ENCODE results near the gene ETF1.
A peak's percentile ranks its signal among the peaks of the same experiment; 100 is the strongest.

ETF1 gene

GRCh38 chr5:138466125-138466899, 76.7 kb downstream of the ETF1 start:
- TF ChIP-seq CTCF (IDR thresholded peaks at IDR 0.05; ENCODE audit: borderline replicate concordance, control extremely low read depth, extremely low read depth, insufficient read depth, missing control alignments): no peak
- in situ Hi-C loops (cut with MboI; ENCODE audit: low sequenced_read_pairs, unreplicated experiment): no loop called here
- no peak for DNase-seq (ENCODE audit: low spot score)

DNA sequence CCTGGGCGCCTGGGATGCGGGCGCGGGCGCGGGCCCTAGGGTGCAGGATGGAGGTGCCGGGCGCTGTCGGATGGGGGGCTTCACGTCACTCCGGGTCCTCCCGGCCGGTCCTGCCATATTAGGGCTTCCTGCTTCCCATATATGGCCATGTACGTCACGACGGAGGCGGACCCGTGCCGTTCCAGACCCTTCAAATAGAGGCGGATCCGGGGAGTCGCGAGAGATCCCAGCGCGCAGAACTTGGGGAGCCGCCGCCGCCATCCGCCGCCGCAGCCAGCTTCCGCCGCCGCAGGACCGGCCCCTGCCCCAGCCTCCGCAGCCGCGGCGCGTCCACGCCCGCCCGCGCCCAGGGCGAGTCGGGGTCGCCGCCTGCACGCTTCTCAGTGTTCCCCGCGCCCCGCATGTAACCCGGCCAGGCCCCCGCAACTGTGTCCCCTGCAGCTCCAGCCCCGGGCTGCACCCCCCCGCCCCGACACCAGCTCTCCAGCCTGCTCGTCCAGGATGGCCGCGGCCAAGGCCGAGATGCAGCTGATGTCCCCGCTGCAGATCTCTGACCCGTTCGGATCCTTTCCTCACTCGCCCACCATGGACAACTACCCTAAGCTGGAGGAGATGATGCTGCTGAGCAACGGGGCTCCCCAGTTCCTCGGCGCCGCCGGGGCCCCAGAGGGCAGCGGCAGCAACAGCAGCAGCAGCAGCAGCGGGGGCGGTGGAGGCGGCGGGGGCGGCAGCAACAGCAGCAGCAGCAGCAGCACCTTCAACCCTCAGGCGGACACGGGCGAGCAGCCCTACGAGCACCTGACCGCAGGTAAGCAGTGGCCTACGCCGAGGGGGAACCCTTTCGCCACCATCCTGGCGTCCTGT, 77.5 kb downstream of the ETF1 start, which contains the start of gene EGR1:
EGR1 (plus strand) TSS at position 219 of the 864 bp plus-strand sequence; CDS start at position 502, 283 bp downstream.
- no peak for TF ChIP-seq CTCF (IDR thresholded peaks at IDR 0.05; ENCODE audit: borderline replicate concordance, control extremely low read depth, extremely low read depth, insufficient read depth, missing control alignments)
- DNase-seq (ENCODE audit: low spot score): peak; percentile 93
- in situ Hi-C loops (cut with MboI; ENCODE audit: low sequenced_read_pairs, unreplicated experiment): no loop called here

GRCh38 chr5:138464388-138465260, 78.4 kb downstream of the ETF1 start:
- TF ChIP-seq CTCF (IDR thresholded peaks at IDR 0.05; ENCODE audit: borderline replicate concordance, control extremely low read depth, extremely low read depth, insufficient read depth, missing control alignments): peak; percentile 8
- DNase-seq (ENCODE audit: low spot score): peak; percentile 95
- in situ Hi-C loops (cut with MboI; ENCODE audit: low sequenced_read_pairs, unreplicated experiment): no loop called here

GRCh38 chr5:138464008-138464387, 79.0 kb downstream of the ETF1 start:
- in situ Hi-C loops (cut with MboI; ENCODE audit: low sequenced_read_pairs, unreplicated experiment): no loop called here
- peak; percentile 97 for DNase-seq (ENCODE audit: low spot score)
- TF ChIP-seq CTCF (IDR thresholded peaks at IDR 0.05; ENCODE audit: borderline replicate concordance, control extremely low read depth, extremely low read depth, insufficient read depth, missing control alignments): peak; percentile 69

DNA sequence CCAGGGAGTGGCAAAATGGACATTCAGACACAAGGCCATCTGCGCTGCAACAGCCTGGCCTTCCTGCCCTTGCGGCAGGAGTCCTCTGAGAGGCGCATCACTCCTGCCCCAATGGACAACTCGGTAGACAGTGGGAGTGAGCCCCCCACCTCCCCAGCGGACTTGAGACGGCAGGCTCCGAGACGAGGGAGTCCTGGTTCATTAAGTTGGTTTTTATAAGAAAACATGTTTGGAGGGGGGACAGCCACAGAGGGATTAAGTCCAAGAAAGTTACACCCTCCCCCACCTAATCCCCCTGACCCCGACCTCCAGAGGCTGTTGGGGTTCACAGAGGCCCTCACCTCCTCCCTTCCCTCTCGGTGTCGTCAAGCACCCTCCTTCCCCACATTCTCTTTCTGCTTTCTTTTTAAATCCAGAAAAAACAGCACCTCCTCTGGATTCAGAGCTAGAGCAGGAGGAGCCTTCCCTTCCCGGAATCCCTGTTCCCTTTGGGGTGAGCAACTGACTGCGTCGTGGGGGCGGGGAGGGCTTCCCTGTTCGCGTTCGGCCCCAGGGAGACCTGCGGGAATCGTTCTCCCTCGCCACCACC, 79.5 kb downstream of the ETF1 start:
- in situ Hi-C loops (cut with MboI; ENCODE audit: low sequenced_read_pairs, unreplicated experiment): no loop called here
- no peak for TF ChIP-seq CTCF (IDR thresholded peaks at IDR 0.05; ENCODE audit: borderline replicate concordance, control extremely low read depth, extremely low read depth, insufficient read depth, missing control alignments)
- DNase-seq (ENCODE audit: low spot score): no peak

All from GM13976 (cell line).